HCT116 (cell line): ENCODE data around the gene SLC16A3.

Experiments used
- ELF1 ChIP-seq: IDR thresholded peaks from 2 replicates; pipeline ENCODE4 v1.6.1; 2012; ENCODE audit warnings: low read depth, borderline replicate concordance
- EZH2 ChIP-seq: fragments of 200-600 bp; sonication (generic); IDR thresholded peaks from 2 replicates; pipeline ENCODE4 v1.6.1; 2017; ENCODE audit warnings: antibody characterized with exemption, mixed run types
- JUND ChIP-seq: IDR thresholded peaks from 2 replicates; pipeline ENCODE4 v1.6.1; 2012
- POLR2A ChIP-seq: IDR thresholded peaks from 2 replicates; pipeline ENCODE4 v1.7.0; 2011; ENCODE audit warnings: borderline replicate concordance; ENCODE audit not compliant: insufficient read depth, insufficient read length; ENCODE audit errors: extremely low read depth
- POLR2AphosphoS5 ChIP-seq: IDR thresholded peaks from 2 replicates; pipeline ENCODE4 v1.6.1; 2011; ENCODE audit warnings: mild to moderate bottlenecking, low read depth, low read length, moderate library complexity
- RAD21 ChIP-seq: IDR thresholded peaks from 2 replicates; pipeline ENCODE4 v1.6.1; 2012; ENCODE audit warnings: low read depth, mild to moderate bottlenecking
- REST ChIP-seq: IDR thresholded peaks from 2 replicates; pipeline ENCODE4 v1.6.1; 2012; ENCODE audit warnings: low read depth
- SP1 ChIP-seq: IDR thresholded peaks from 2 replicates; pipeline ENCODE4 v1.6.1; 2012; ENCODE audit warnings: low read depth
- SRF ChIP-seq: IDR thresholded peaks from 2 replicates; pipeline ENCODE4 v1.6.1; 2012; ENCODE audit warnings: low read depth
- TCF7L2 ChIP-seq: IDR thresholded peaks from 2 replicates; pipeline ENCODE4 v1.7.0; 2011; ENCODE audit warnings: borderline replicate concordance, inconsistent platforms; ENCODE audit not compliant: insufficient read depth, insufficient read length; ENCODE audit errors: extremely low read depth
- YY1 ChIP-seq: IDR thresholded peaks from 2 replicates; pipeline ENCODE4 v1.6.1; 2011; ENCODE audit warnings: low read length, low read depth, moderate library complexity, mild to moderate bottlenecking; ENCODE audit not compliant: insufficient replicate concordance; ENCODE audit errors: extremely low read depth
- ZNF274 ChIP-seq: fragments of 200-500 bp; sonication (Bioruptor generic); IDR thresholded peaks from 2 replicates; pipeline ENCODE4 v1.6.1; 2014; ENCODE audit warnings: mild to moderate bottlenecking, low read depth, low read length, inconsistent platforms
- TF ChIP-seq, protein P1 (sequence below), 3 experiments: fragments of 200-600 bp in 1 of 3; sonication (generic) in 1 of 3; IDR thresholded peaks in 2 of 3; conservative IDR thresholded peaks in 1 of 3; 2 replicates each; pipeline ENCODE4 v1.5.1; 2012 to 2017; ENCODE audit warnings: low read depth in 2 of 3, low read length in 2 of 3, antibody characterized with exemption in 1 of 3, borderline replicate concordance in 1 of 3, control low read depth in 1 of 3, mild to moderate bottlenecking in 1 of 3, mixed read lengths in 1 of 3, mixed run types in 1 of 3, moderate library complexity in 1 of 3; ENCODE audit not compliant: insufficient read depth in 1 of 3

DNA sequence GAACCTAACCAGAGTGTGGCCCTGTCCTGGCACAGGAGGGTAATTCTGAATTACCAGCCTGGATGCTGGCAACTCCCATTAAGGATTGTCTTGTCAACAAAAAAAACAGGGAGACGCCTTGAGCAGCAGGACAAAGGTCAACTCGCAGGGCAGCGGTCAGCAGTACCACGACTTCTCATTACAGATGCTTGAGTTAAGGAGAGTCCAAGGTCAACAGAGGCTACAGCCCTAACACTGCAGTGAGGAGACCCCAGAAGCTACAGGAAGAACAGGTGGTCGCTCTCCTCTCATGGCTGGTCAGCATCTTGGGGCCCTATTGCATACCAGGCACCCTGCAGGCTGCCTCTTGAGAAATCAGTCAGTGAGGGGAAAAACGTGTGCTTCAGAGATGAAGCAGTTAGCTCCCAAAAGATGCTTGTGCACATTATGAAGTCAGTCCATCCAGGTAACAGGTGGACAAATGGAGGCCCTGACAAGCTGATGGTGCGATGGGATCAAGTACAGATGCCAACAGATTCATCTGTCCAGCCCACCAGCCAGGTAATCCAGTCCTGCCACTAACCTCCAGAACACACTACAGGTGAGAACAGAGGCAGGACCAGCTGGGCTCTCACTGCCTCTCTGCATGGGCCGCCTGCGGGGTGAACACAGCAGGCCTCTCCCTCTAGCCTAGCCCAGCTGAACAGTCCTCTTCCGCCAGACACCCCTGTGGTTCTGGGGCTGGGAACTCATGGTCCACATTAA is 40.5 kb downstream of the SLC16A3 start:
- TF ChIP-seq POLR2AphosphoS5 (no peak; the same call in 1 of the 2 replicates), EZH2 (no peak), POLR2A (no peak), YY1 (no peak), JUND (no peak), RAD21 (no peak), SP1 (no peak), ELF1 (no peak), TCF7L2 (no peak), SRF (no peak), REST (no peak), ZNF274 (no peak)
- TF ChIP-seq, protein P1, sequence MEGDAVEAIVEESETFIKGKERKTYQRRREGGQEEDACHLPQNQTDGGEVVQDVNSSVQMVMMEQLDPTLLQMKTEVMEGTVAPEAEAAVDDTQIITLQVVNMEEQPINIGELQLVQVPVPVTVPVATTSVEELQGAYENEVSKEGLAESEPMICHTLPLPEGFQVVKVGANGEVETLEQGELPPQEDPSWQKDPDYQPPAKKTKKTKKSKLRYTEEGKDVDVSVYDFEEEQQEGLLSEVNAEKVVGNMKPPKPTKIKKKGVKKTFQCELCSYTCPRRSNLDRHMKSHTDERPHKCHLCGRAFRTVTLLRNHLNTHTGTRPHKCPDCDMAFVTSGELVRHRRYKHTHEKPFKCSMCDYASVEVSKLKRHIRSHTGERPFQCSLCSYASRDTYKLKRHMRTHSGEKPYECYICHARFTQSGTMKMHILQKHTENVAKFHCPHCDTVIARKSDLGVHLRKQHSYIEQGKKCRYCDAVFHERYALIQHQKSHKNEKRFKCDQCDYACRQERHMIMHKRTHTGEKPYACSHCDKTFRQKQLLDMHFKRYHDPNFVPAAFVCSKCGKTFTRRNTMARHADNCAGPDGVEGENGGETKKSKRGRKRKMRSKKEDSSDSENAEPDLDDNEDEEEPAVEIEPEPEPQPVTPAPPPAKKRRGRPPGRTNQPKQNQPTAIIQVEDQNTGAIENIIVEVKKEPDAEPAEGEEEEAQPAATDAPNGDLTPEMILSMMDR (IDR thresholded peaks at IDR 0.05 in 2 of 3, conservative IDR thresholded peaks at IDR 0.05 in 1 of 3; ENCODE audit: borderline replicate concordance in 1 of 3, insufficient read depth in 1 of 3, low read depth in 2 of 3, low read length in 2 of 3) = no peak
